DMS114 treated with DMSO at 0.1 percent for 48 hours (cell line): ENCODE results near the gene MPZL2.
"Not testable (repeated sequence)": the region's sequence is repeated elsewhere in the genome, so short reads cannot be mapped to it uniquely, and the experiment has no call there.

Experiments
- DNase-seq: peaks from one replicate; lab custom pipeline; 2025; ENCODE audit not compliant: unreplicated experiment; lab: John Stamatoyannopoulos, UW

MPZL2 gene

GRCh38 chr11:118263695-118264568 lies at the start of gene MPZL2:
MPZL2 (minus strand) TSS chr11:118264297; CDS start chr11:118264153, 144 bp downstream.
- DNase-seq, result no peak

GRCh38 chr11:118313242-118313641 lies 49.1 kb upstream of the MPZL2 start:
- no peak for DNase-seq

GRCh38 chr11:118312328-118312727 lies 48.2 kb upstream of the MPZL2 start:
- DNase-seq, result no peak

- no peak for DNase-seq
These were observed 47.4 kb upstream of the MPZL2 start for GRCh38 chr11:118311518-118311917.

GRCh38 chr11:118310781-118311485 lies 46.8 kb upstream of the MPZL2 start:
- no peak for DNase-seq

GRCh38 chr11:118310271-118310670 lies 46.2 kb upstream of the MPZL2 start:
- no peak for DNase-seq

- DNase-seq, result not testable (repeated sequence)
These were observed 45.0 kb upstream of the MPZL2 start for GRCh38 chr11:118308995-118309528.

- no peak for DNase-seq
These were observed 42.5 kb upstream of the MPZL2 start for GRCh38 chr11:118306556-118306955.

- no peak for DNase-seq
These were observed 41.6 kb upstream of the MPZL2 start for GRCh38 chr11:118305726-118306125.

GRCh38 chr11:118304568-118305248 lies 40.6 kb upstream of the MPZL2 start, which contains the start of gene CD3E:
CD3E (plus strand) TSS chr11:118304730; CDS start chr11:118304953, 223 bp downstream.
- no peak for DNase-seq

GRCh38 chr11:118304227-118304567 lies 40.1 kb upstream of the MPZL2 start:
- DNase-seq, result no peak

- DNase-seq, result no peak
These were observed 37.6 kb upstream of the MPZL2 start for GRCh38 chr11:118301600-118302195.

- DNase-seq, result no peak
These were observed 31.8 kb upstream of the MPZL2 start for GRCh38 chr11:118295815-118296454.

- no peak for DNase-seq
These were observed 31.1 kb upstream of the MPZL2 start for GRCh38 chr11:118295199-118295598.

GRCh38 chr11:118294053-118294452 lies 30.0 kb upstream of the MPZL2 start:
- no peak for DNase-seq

- no peak for DNase-seq
These were observed 27.5 kb upstream of the MPZL2 start for GRCh38 chr11:118291477-118292135.

GRCh38 chr11:118290923-118291322 lies 26.8 kb upstream of the MPZL2 start:
- DNase-seq, result no peak

GRCh38 chr11:118289401-118289800 lies 25.3 kb upstream of the MPZL2 start:
- no peak for DNase-seq

- DNase-seq, result no peak
These were observed 22.9 kb upstream of the MPZL2 start for GRCh38 chr11:118287006-118287405.

GRCh38 chr11:118286545-118286944 lies 22.4 kb upstream of the MPZL2 start:
- DNase-seq, result no peak
